ENCODE data around the gene MTOR.

DNA sequence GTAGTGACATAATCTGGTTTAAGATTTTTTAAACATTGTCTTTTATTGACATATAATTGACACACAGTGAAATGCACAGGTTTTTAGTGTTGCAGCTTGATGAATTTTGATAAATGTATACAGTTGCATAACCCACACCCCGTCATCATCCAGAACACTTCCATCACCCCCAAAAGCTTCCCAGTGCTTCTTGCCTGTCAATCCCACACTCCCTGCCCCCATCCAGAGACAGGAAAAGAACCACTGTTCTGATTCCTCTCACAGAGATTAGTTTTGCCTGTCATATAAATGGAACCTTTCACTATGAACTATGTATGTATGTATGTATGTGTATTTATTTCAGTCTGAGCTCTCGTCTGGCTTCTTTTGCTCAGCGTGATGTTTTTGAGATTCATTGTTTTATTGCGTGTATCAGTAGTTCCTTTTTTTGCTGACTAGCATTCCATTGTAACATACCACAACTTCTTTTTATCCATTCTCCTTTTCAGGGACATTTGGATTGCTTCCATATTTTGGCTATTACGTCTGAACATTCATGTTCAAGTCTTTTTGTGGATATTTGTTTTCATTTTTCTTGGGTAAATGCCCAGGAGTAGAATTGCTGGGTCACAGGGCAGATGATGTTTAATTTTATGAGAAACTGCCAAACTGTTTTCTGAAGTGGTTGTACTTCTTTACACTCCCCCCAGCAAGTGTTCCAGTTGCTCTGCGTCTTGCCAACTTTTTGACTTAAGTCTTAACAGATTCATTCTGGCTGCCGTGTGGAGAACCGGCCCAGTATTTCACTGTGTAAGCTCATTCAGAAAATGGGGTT, 19.4 kb upstream of the MTOR start:
- TF ChIP-seq PAX5 (IDR thresholded peaks at IDR 0.05; ENCODE audit: insufficient read depth, low read length, severe bottlenecking) (no peak), POLR2AphosphoS5 (IDR thresholded peaks at IDR 0.05; ENCODE audit: low read depth, low read length) (no peak), POLR2A (IDR thresholded peaks at IDR 0.05; ENCODE audit: low read depth, low read length) (no peak), TAF1 (IDR thresholded peaks at IDR 0.05; ENCODE audit: low read depth, low read length) (no peak), SPI1 (IDR thresholded peaks at IDR 0.05; ENCODE audit: low read depth, low read length) (no peak), POU2F2 (IDR thresholded peaks at IDR 0.05; ENCODE audit: low read depth, low read length) (no peak)
